MM.1S (cell line): ENCODE results near the gene RASL12.

Experiments
- DNase-seq: peaks from one replicate; pipeline ENCODE4 v3.0.0-alpha.2; 2015
- H2AFZ ChIP-seq: fragments of 300-600 bp; sonication (generic); 2 replicates; pipeline ENCODE4 v1.6.0; 2016; ENCODE audit warnings: antibody characterized with exemption, low read length
- H3F3A ChIP-seq: fragments of 300-600 bp; sonication (generic); 2 replicates; pipeline ENCODE4 v1.6.1; 2016; ENCODE audit warnings: mild to moderate bottlenecking, antibody characterized with exemption, low read length, moderate library complexity, mixed read lengths; ENCODE audit not compliant: insufficient read depth
- H3K27ac ChIP-seq: fragments of 300-600 bp; sonication (generic); 2 replicates; pipeline ENCODE4 v1.5.1; 2016; ENCODE audit warnings: mild to moderate bottlenecking, low read length
- H3K27me3 ChIP-seq: fragments of 300-600 bp; sonication (generic); replicated peaks from 2 replicates; pipeline ENCODE4 v1.6.0; 2016; ENCODE audit warnings: low read length; ENCODE audit not compliant: insufficient read depth
- H3K36me3 ChIP-seq: fragments of 300-600 bp; sonication (generic); replicated peaks from 2 replicates; pipeline ENCODE4 v1.6.1; 2016; ENCODE audit warnings: mild to moderate bottlenecking, low read length, mixed read lengths; ENCODE audit not compliant: insufficient read depth
- H3K4me1 ChIP-seq: fragments of 300-600 bp; sonication (generic); 2 replicates; pipeline ENCODE4 v1.6.1; 2016; ENCODE audit warnings: low read length, mixed read lengths
- H3K4me2 ChIP-seq: fragments of 300-600 bp; sonication (generic); 2 replicates; pipeline ENCODE4 v1.6.0; 2016; ENCODE audit warnings: low read depth, low read length
- H3K4me3 ChIP-seq: fragments of 300-600 bp; sonication (generic); 2 replicates; pipeline ENCODE4 v1.5.1; 2016; ENCODE audit warnings: low read length, mixed read lengths
- H3K79me2 ChIP-seq: fragments of 300-600 bp; sonication (generic); 2 replicates; pipeline ENCODE4 v1.6.1; 2016; ENCODE audit warnings: mixed run types, low read length, mixed read lengths
- H3K9ac ChIP-seq: fragments of 300-600 bp; sonication (generic); 2 replicates; pipeline ENCODE4 v1.6.1; 2016; ENCODE audit warnings: low read length, mixed read lengths
- H3K9me2 ChIP-seq: fragments of 300-600 bp; sonication (generic); replicated peaks from 2 replicates; pipeline ENCODE4 v1.6.1; 2016; ENCODE audit warnings: mild to moderate bottlenecking, low read length, mixed read lengths; ENCODE audit not compliant: insufficient read depth
- H3K9me3 ChIP-seq: fragments of 300-600 bp; sonication (generic); replicated peaks from 2 replicates; pipeline ENCODE4 v1.6.1; 2016; ENCODE audit warnings: mild to moderate bottlenecking, low read length, mixed read lengths; ENCODE audit not compliant: insufficient read depth
- H4K20me1 ChIP-seq: fragments of 300-600 bp; sonication (generic); 2 replicates; pipeline ENCODE4 v1.6.1; 2016; ENCODE audit warnings: mild to moderate bottlenecking, low read length, moderate library complexity, mixed read lengths; ENCODE audit not compliant: insufficient read depth
- EZH2 ChIP-seq: fragments of 300-600 bp; sonication (generic); optimal IDR thresholded peaks from 2 replicates; pipeline ENCODE3; 2017; ENCODE audit warnings: low read depth, mild to moderate bottlenecking, antibody characterized with exemption, low read length, mixed read lengths
- EZH2phosphoT487 ChIP-seq: fragments of 300-600 bp; sonication (generic); IDR thresholded peaks from 2 replicates; pipeline ENCODE4 v1.6.1; 2018; ENCODE audit warnings: antibody characterized with exemption, low read length
- TF ChIP-seq, protein P1 (sequence below): fragments of 300-600 bp; sonication (generic); IDR thresholded peaks from 2 replicates; pipeline ENCODE4 v1.5.1; 2016; ENCODE audit warnings: antibody characterized with exemption, low read length, mixed read lengths

The RASL12 gene

DNA sequence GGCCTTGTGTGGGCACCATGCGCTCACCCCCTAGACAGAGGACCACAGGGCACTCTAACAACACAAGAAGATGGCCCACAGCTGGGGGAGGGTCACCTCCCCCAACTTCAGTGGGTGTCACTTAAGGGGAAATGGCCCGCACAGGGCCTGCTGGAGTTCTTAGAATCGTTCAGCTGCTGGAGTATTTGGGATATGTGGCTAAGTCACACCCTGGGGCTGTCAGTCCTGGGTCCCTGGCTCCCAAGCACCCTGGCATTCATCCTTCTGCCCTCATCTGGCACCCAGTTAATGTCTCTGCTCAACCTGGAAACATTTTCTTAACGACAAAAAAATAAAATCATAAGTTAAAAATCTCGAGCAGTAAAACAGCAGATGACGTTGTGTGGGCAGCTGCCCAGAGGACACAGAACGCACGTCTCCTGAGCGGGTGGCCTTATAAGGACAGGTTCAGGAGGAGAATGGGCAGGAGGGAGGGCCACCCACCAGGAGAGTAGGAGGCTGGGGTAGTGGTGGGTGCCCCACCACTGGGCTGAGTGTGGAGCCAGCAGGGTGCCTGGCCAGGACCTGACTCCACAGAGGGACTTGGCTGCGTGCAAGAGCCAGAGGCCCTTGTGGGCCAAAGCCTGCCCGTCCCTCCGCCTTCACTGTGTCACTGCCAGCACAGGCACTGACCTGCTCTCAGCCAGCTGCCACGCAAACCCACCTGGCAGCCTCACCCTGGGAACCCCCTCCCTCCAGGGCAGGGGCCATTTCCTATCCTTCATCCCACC lies 20.3 kb upstream of the RASL12 start:
- no peaks in the 10 kb centered on the region for H3K36me3 ChIP-seq
- no peaks in the 10 kb centered on the region for H3K4me1 ChIP-seq
- no peaks in the 10 kb centered on the region for H3K9me2 ChIP-seq
- no peak overlapping the region for H3K4me2 ChIP-seq
- no peak overlapping the region for H3K4me3 ChIP-seq
- H4K20me1 ChIP-seq, result no peaks in the 10 kb centered on the region
- no peak overlapping the region for H2AFZ ChIP-seq
- no peak overlapping the region for H3K27ac ChIP-seq
- no peaks in the 10 kb centered on the region for H3K9me3 ChIP-seq
- H3K79me2 ChIP-seq, result no peaks in the 10 kb centered on the region
- no peak overlapping the region for H3K9ac ChIP-seq
- no peak for DNase-seq
- H3F3A ChIP-seq, result no peaks in the 10 kb centered on the region
- H3K27me3 ChIP-seq, result no peaks in the 10 kb centered on the region
- TF ChIP-seq, protein P1, sequence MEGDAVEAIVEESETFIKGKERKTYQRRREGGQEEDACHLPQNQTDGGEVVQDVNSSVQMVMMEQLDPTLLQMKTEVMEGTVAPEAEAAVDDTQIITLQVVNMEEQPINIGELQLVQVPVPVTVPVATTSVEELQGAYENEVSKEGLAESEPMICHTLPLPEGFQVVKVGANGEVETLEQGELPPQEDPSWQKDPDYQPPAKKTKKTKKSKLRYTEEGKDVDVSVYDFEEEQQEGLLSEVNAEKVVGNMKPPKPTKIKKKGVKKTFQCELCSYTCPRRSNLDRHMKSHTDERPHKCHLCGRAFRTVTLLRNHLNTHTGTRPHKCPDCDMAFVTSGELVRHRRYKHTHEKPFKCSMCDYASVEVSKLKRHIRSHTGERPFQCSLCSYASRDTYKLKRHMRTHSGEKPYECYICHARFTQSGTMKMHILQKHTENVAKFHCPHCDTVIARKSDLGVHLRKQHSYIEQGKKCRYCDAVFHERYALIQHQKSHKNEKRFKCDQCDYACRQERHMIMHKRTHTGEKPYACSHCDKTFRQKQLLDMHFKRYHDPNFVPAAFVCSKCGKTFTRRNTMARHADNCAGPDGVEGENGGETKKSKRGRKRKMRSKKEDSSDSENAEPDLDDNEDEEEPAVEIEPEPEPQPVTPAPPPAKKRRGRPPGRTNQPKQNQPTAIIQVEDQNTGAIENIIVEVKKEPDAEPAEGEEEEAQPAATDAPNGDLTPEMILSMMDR, result no peak

GRCh38 chr15:65087411-65087810 lies 19.6 kb upstream of the RASL12 start:
- Histone ChIP-seq H3F3A (no peaks in the 10 kb centered on the region), H4K20me1 (no peaks in the 10 kb centered on the region), H3K9ac (no peak overlapping the region), H3K4me1 (no peaks in the 10 kb centered on the region), H3K9me2 (no peaks in the 10 kb centered on the region), H3K27ac (no peak overlapping the region), H3K9me3 (no peaks in the 10 kb centered on the region), H3K36me3 (no peaks in the 10 kb centered on the region), H3K4me3 (no peak overlapping the region), H3K4me2 (no peak overlapping the region), H3K27me3 (0 out of 2 replicates have a peak, but pooled peaks cover 3% of the 10 kb centered on the region), H3K79me2 (no peaks in the 10 kb centered on the region), H2AFZ (no peak overlapping the region)
- no peak for DNase-seq
- TF ChIP-seq, protein P1, result no peak
- no peak for TF ChIP-seq EZH2phosphoT487
- TF ChIP-seq EZH2, result no peak

DNA sequence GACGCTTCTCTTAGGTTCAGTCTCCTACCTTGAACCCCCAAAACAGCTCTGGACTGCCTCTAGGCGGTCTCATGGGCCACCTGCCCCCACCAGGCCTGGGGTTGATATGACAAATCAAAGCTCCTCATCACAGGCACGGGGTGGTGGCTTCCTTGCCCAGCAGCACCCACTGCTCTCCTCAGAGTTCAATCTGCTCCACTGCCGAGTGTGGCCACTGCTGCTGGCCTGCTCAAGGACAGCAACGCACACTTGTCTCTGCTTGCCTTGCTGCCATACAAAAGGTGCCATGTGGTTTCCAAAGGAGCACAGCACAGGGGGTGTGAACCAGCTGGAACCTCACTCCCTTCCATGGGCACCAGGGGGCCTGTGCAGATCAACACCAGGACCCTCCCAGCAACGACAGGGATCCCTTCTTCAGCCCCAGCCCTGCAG lies 18.9 kb upstream of the RASL12 start:
- Histone ChIP-seq H3K9ac (no peak overlapping the region), H3K36me3 (no peaks in the 10 kb centered on the region), H3K4me2 (no peak overlapping the region), H3K9me2 (no peaks in the 10 kb centered on the region), H3K27ac (no peak overlapping the region), H2AFZ (no peak overlapping the region), H3F3A (no peaks in the 10 kb centered on the region), H3K4me1 (no peaks in the 10 kb centered on the region), H3K4me3 (no peak overlapping the region), H3K79me2 (no peaks in the 10 kb centered on the region), H3K27me3 (0 out of 2 replicates have a peak, but pooled peaks cover 3% of the 10 kb centered on the region), H4K20me1 (no peaks in the 10 kb centered on the region), H3K9me3 (no peaks in the 10 kb centered on the region)
- DNase-seq, result no peak
- no peak for TF ChIP-seq EZH2
- TF ChIP-seq, protein P1, result no peak
- TF ChIP-seq EZH2phosphoT487, result no peak
